GM19468 (cell line): Measurements from ENCODE around the gene CENPP.

Experiments used
- ATAC-seq: cut with Tn5 transposase; IDR thresholded peaks from one replicate; pipeline ENCODE4 v1.9.1; 2021; ENCODE audit warnings: mild to moderate bottlenecking, moderate library complexity, moderate number of reproducible peaks; ENCODE audit not compliant: unreplicated experiment; ENCODE audit errors: extremely low read depth

CENPP gene

GRCh38 chr9:92627651-92628050, 301.9 kb downstream of the CENPP start:
- ATAC-seq, result no peak

GRCh38 chr9:92631452-92632343, 305.9 kb downstream of the CENPP start:
- ATAC-seq, result no peak

- ATAC-seq, result no peak
These were observed 306.9 kb downstream of the CENPP start for GRCh38 chr9:92632641-92633040.

GRCh38 chr9:92633614-92634278, 308.0 kb downstream of the CENPP start:
- no peak for ATAC-seq

- ATAC-seq, result no peak
These were observed 309.2 kb downstream of the CENPP start for GRCh38 chr9:92634712-92635605.

GRCh38 chr9:92635760-92636159, 310.0 kb downstream of the CENPP start:
- ATAC-seq, result no peak

- ATAC-seq, result no peak
These were observed 310.9 kb downstream of the CENPP start for GRCh38 chr9:92636627-92637026.

GRCh38 chr9:92637326-92637725, 311.6 kb downstream of the CENPP start:
- ATAC-seq, result no peak

GRCh38 chr9:92637886-92638620, 312.3 kb downstream of the CENPP start:
- ATAC-seq, result no peak

GRCh38 chr9:92638621-92639101, 312.9 kb downstream of the CENPP start:
- no peak for ATAC-seq

GRCh38 chr9:92639124-92639523, 313.4 kb downstream of the CENPP start:
- no peak for ATAC-seq

GRCh38 chr9:92639791-92640271, 314.1 kb downstream of the CENPP start:
- no peak for ATAC-seq

GRCh38 chr9:92640398-92641091, 314.8 kb downstream of the CENPP start:
- ATAC-seq, result no peak

GRCh38 chr9:92641092-92641809, 315.5 kb downstream of the CENPP start:
- no peak for ATAC-seq

- ATAC-seq, result no peak
These were observed 316.3 kb downstream of the CENPP start for GRCh38 chr9:92642041-92642451.

GRCh38 chr9:92642564-92642963, 316.8 kb downstream of the CENPP start:
- ATAC-seq, result no peak

GRCh38 chr9:92644278-92644677, 318.5 kb downstream of the CENPP start:
- no peak for ATAC-seq

GRCh38 chr9:92645041-92645440, 319.3 kb downstream of the CENPP start:
- no peak for ATAC-seq
